Measurements from ENCODE around the gene ARMC9. TPM values are rescaled to one million over a fixed set of nuclear protein-coding genes. Genes with fewer than 3 reads are reported as not detected.

The ARMC9 gene
- total and polyA plus RNA-seq, 2 donors (not counting 3 experiments of a cell fraction or from before 2014, with no cell fraction given), result 16.4 to 24.2 TPM

- TF ChIP-seq EZH2 (IDR thresholded peaks at IDR 0.05; ENCODE audit: borderline replicate concordance, low read depth, low read length, severe bottlenecking), result no peak
- no peak for TF ChIP-seq MAX (IDR thresholded peaks at IDR 0.05; ENCODE audit: insufficient read depth, insufficient read length)
- no peak for TF ChIP-seq POLR2AphosphoS5 (IDR thresholded peaks at IDR 0.05; ENCODE audit: insufficient read depth, low read depth, low read length)
- no peak for TF ChIP-seq JUN (IDR thresholded peaks at IDR 0.05; ENCODE audit: borderline replicate concordance, insufficient read depth, insufficient read length, low read depth)
- no peak for TF ChIP-seq CTCF (IDR thresholded peaks at IDR 0.05; ENCODE audit: extremely low read depth in 1 of 2, insufficient read depth in 1 of 2, low read depth in 1 of 2, low read length in 2 of 2)
- no peak for TF ChIP-seq MYC (IDR thresholded peaks at IDR 0.05; ENCODE audit: low read depth, low read length)
- Histone ChIP-seq H3K4me1 (ENCODE audit: control insufficient read depth, extremely low read depth, insufficient read depth, low read length) (peaks cover 18% of the 10 kb centered on the region), H3K27me3 (ENCODE audit: control insufficient read depth in 2 of 2, insufficient read depth in 2 of 2, low read length in 2 of 2) (no peaks in the 10 kb centered on the region), H3K4me2 (ENCODE audit: insufficient read depth, low read length) (peak overlapping the region; percentile 63), H3K27ac (ENCODE audit: insufficient read depth, low read depth, low read length) (no peak overlapping the region), H3K79me2 (ENCODE audit: control insufficient read depth, insufficient read depth, low read length) (no peaks in the 10 kb centered on the region), H3K9me3 (replicated peaks; ENCODE audit: control insufficient read depth, insufficient read depth, low read length) (no peaks in the 10 kb centered on the region), H3K36me3 (ENCODE audit: control insufficient read depth in 2 of 2, extremely low read depth in 1 of 2, insufficient read depth in 2 of 2, low read length in 2 of 2) (no peaks in the 10 kb centered on the region), H3K9me1 (replicated peaks; ENCODE audit: control insufficient read depth, extremely low read depth, insufficient read depth, low read length) (no peaks in the 10 kb centered on the region), H2AFZ (ENCODE audit: low read depth, low read length) (peak overlapping the region; percentile 80), H3K4me3 (replicated peaks in 1 of 3; ENCODE audit: insufficient read depth in 1 of 3, low read depth in 1 of 3, low read length in 3 of 3) (no peak overlapping the region), H3K9ac (replicated peaks; ENCODE audit: extremely low read depth, insufficient read depth, low read length) (no peak overlapping the region), H4K20me1 (replicated peaks; ENCODE audit: control insufficient read depth, extremely low read depth, insufficient read depth, low read length) (no peaks in the 10 kb centered on the region)
- ChIA-PET CTCF (interaction anchor here (1.0 to 6.2 kb wide), 10 partner anchors 9 to 196 kb away, joined by 3 to 77 read pairs (median 7); no protein-coding TSS in a partner anchor), POLR2A (no interaction called here)
- no TSS peak for BruUV-seq (replicated peaks)
- no peak for FAIRE-seq
- intact Hi-C loops (cut with micrococcal nuclease) (loop anchor here (5.0 kb wide), 1 partner anchor 197 kb away; no protein-coding TSS in a partner anchor), dilution Hi-C loops (cut with MboI; ENCODE audit: extremely low pct_ligation_motif_present, low sequenced_read_pairs) (no loop called here)
- no peak for DNase-seq (ENCODE audit: low read depth, low spot score)
These were observed 100.8 kb downstream of the ARMC9 start for GRCh38 chr2:231299267-231299666.

Measured in endothelial cell of umbilical vein (primary cell).